Hematopoietic multipotent progenitor cell treated with erythropoietin and hydrocortisone succinate and interleukin-3 and kit ligand, for 15 days (in vitro differentiated cells): ENCODE measurements around the gene TLX1.

ENCODE experiments used
- DNase-seq: peaks from one replicate; pipeline ENCODE4 v3.0.0-alpha.2; 2015; ENCODE audit warnings: low spot score

The TLX1 gene

GRCh38 chr10:101130984-101131961 is at the start of gene TLX1:
Gene TLX1 (plus strand): TSS chr10:101131300. CDS start chr10:101131542, 242 bp downstream.
- DNase-seq = no peak

GRCh38 chr10:101085846-101086245 is 45.3 kb upstream of the TLX1 start:
- DNase-seq = no peak

DNA sequence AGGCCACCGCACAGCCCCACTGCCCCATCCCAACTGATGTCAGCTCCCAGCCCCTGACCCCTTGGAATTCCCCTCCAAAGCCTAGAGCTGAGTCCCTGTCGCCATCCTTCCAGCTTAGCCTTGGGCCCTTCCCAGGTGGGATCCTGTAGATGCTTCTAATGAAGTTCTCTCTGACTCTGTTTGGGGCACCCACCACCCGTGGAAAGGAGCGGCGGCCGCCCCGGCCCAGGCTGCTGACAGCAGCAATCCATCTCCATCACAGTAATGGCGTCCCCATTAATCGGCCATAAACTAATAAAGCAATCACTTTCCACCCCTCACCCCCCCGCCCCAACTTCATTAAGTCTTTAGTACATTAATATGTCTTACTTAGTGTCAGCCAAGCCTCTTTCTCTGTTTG is 43.7 kb upstream of the TLX1 start:
- DNase-seq = no peak

DNA sequence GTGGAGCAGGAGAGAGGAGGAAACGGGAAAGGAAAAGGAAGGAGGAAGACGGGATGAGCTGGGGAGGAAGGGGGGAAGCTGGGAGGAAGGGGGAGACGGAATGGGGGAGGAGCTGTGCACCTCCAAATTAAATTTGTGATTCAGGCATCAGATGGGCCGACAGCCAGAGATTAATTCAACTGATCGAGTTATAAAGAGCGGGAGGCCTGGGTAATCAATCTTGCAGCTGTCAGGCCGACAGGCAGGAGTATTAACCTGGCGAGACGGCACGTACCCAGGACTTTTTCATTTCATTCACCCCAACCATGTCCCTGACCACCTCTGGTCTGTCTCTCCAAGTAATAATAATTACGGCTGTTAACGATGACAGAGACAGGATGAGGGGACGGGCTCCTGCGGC is 43.1 kb upstream of the TLX1 start:
- DNase-seq = no peak

DNA sequence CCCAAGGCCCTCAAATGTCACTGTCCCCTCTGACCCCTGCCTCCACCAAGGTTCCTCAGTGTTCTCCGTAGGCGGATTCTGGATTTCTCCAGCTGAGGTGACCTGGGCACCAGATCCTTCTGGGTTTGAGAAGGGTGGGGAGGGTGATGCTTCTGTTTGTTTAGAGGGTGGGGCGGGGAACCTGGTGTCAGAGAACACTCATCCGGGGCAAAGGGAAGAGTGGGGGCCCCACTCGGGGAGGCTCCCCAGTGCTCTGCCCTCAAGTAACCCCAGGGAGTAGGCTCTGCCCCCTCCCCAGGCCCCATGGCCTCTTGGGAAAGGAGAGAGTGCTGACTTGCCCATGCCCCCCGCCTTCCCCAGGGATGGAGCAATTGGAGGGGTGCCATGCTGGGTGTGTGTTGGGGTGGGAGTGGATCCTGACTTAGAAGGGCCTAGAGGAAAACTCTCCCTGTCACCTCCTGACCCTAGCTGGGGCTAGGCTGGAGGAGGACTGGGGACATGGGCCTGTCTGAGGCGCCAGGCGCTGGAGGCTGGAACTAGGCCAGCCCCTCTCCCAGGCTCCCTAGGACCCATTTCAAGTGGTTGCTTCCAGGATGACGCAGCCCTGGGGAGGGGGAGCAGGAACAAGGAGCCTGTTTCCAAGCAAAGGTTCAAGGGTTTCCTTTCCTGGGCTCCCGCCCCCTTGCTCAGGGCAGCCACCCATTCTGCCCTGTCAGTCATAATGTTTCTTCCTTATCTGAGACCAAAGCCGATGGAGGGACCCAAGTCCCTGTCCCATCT is 41.4 kb upstream of the TLX1 start:
- no peak for DNase-seq

- DNase-seq = no peak
Measured at GRCh38 chr10:101090597-101090996, 40.5 kb upstream of the TLX1 start.

DNA sequence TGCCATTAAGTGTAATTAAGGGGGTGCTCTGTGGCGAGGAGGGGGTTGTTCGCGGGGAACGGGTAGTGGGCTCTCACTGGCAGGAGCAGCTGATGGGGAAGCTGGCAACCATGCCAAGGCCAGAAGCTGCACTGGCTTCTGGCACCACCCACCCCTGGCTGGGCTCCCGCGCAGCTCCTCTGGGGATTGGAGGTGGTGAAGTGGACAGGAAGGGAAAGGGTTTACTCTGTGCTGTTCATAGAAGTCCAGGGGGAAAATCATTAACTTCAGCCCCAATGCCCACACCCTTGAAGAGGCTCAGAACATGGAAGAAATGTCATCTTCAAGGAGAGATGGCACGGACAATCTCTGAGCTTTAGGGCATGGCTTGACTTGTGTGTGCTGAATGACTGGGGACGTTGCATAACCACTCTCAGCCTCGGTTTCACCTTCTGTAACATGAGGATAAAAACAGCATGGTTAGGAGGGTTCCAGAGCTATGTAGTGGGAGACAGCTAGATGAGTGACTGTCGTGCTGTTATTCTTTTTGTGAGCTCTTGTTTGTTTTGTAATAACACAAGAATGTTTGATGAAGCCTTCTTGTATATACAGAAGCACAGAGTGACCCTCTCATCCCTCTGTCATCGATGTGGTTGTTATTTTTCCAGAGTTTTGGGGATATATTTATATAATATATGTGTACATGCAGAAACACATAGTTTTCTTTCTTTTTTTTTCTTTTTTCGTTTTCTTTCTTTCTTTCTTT is 39.4 kb upstream of the TLX1 start:
- DNase-seq = no peak

DNA sequence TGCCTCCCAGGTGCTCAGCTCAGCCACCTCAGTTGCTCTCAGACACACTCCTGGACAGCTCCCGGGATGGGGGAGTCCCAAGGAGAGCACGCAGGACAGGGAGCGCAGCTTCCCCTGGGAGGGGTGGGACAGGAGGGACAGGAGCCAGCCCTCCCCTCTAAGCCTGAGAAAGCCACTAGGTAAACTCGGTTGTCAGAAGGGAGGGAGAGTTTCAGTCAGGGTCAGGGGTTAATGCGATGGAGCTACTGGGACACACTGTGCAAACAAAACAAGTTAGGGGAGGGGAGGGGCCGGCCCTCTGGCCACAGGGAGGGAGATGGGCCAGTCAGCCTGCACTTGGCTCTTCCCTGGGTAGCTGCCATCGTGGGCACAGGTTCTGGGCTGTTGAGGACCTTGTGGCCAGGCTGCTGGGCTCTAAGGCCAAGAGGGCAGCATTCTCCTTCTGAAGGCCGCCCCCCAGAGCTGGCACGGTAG is 38.2 kb upstream of the TLX1 start:
- no peak for DNase-seq

- no peak for DNase-seq
Measured at GRCh38 chr10:101094121-101094879, 36.8 kb upstream of the TLX1 start.

- no peak for DNase-seq
Measured at GRCh38 chr10:101095004-101095403, 36.1 kb upstream of the TLX1 start.

DNA sequence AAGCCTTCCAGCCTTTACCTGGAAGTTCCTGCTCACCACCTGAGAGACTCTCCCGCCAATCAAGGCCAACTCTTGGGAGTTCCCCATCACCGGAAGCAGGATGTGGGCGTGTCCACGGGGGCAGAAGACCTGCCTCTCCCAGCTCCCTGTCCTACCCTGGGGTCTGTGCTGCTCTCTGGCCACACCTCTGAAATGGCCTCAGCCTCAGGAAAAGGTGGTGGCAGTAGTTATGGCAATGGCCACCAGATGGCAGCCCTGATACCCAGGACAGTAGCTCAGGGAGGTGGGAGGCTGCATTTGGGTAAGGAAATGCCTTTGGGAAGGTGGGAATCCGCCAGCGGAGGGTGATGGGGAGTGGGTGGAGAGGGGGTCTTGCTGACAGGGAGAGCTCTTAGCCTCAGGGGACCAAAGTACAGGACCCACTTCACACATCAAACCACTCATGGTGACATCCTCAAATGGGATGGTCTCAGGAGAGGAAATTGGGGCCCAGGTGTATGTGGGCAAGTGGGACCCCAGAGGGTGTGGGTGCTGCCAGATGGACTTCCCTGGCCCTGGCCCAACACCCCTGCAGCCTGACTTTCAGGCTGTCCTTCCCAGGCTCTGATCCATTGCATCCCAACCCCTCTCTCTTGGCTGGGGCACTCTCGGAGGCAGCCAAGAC is 35.4 kb upstream of the TLX1 start:
- peak; percentile 50 for DNase-seq

DNA sequence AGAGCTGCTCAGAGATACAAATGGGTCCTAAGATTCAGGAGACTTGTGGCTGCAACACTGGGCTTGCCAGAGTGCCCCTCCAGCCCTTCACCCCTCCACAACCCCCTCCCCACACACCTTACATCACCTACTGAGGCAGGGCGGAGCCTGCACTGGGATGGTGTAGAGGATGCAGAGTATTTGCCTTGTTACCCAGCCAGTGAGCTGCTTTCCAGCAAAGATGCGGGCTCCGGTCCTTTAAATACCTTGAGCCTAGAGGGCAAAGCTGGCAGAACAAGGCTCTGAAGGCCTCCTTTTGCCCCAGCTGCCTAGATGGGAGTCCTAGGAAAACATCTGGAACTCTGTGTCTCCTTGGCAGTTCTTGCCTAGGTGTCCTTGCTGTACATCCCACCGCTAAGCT is 34.7 kb upstream of the TLX1 start:
- no peak for DNase-seq

DNA sequence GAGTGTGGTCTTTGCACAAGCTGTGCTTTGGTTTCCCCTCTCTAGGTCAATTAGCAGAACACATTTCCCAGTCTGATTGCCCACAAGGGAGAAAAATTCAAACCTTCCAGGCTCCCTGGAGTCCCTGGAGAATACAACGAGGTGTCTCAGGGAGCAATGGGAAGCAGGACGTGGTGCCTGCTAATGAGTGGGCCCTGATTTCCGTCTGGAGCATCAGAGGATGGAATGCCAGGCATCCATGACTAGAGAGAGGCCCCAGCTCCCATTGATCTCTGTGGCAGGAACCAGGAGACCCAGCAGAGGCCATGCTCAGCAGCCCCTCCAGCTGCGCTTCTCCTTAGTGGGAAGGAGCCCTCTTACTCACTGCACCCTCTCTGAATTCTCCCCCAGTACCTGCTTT is 33.2 kb upstream of the TLX1 start:
- no peak for DNase-seq

- DNase-seq = no peak
Measured at GRCh38 chr10:101099901-101100300, 31.2 kb upstream of the TLX1 start.

DNA sequence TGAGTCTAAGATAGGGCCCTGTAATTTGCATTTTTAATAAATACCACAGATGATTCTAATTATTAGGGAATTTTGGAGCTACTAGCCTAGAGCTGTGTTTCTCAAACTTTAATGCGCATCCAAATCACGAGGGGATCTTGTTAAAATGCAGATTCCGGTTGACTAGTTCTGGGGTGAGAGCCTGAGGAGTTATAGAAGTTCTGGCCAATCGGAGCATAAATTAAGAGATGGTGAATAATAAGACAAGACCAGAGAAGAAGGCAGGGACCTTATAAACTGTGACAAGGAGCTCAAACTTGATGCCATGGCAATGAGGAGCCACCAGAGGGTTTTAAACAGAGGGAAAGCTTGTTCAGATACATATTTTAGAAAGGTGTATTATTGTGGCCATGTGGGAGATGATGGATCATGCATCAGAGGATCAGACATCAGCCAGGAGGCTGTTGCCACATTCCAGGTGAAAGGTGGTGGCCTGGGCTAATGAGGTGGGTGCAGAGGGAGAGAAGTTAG is 29.7 kb upstream of the TLX1 start:
- no peak for DNase-seq

DNA sequence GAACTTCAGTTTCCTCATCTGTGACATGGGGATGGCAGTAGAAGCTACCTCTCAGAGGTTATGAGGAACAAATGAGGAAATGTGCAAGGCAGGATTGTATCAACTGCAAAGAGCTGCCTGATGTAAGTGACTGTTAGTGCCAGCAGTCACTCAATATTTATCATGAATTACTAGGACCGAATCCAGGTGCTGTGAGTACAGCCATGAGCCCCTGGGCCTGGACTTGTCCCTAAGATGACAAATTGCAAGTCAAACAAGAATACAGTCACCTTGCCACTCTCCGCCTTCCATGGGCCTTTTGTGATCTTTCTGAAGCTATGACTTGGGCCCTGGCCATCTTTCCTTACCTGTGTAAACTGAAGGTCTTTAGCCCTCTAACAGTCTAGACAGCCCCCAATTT is 27.7 kb upstream of the TLX1 start:
- no peak for DNase-seq

DNA sequence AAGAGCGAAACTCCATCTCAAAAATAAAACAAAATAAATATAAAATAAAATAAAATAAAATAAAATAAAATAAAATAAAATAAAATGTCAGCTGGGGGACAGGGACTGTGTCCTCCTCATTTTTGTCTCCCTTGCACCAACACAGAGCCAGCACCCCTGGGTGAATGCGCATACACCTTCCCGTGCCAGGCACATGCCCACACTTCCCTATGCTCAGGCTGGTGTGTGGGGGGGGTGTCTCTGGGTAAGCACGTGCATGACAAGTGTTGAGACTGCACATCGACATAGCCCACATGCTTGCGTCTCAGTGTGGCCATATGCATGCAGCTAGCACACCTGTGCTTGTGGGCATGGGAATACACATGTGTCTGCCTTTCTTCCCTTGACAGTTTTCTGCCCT is 24.7 kb upstream of the TLX1 start:
- DNase-seq = no peak

- DNase-seq = no peak
Measured at GRCh38 chr10:101107771-101108170, 23.3 kb upstream of the TLX1 start.

DNA sequence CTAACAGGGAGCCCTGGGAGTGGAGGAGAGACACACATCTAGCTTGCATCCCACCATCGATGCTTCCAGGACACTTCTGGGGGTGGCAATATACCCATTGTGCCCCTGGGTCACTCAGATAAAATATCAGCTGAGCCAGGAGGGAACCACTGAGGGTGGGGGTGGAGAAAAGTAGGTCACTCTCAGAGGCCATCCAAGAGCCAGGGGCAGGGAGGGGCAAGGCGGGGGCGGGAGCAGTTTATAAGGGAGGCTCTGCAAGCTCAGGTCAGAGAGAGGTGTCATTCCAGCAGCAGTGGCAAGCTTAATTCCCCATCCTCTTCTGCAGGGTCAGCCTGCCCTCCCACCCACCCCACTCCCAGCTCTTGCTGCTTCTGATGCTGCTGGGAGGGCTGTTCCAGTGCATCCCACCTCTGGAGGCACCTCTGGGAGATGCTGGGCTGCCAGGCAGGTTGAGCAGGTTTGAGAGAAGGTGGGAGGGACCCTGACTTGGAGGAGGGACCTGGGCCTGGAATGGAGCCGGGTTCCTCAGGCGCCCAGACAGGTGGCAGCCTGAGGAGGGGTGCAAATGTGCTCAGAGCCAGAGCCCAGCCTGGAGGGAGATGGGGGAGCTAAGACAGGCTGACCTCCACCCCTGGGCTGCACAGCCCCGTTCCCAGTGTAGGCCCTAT is 20.1 kb upstream of the TLX1 start:
- no peak for DNase-seq

DNA sequence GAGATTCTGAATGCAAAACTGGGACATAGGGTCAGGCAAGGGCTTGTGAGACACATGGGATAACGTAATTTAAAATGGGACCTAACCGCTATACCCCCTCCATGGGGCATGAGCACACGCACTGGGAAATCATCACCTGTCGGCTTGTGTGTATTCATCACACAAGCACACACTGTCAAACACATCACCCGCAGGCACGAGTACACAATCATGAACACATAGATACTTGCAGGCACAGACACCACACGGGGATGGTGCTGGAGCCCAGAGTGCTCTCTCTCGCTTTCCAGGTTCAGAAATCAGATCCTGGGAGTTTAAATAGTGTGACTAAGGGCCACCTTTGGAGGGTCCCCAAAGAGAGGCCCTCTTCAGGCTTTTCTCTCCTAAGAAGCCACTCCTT is 19.6 kb upstream of the TLX1 start:
- DNase-seq = no peak
